ENCODE data around the gene FDXR.
A peak's percentile ranks its signal among the peaks of the same experiment; 100 is the strongest.

FDXR gene

DNA sequence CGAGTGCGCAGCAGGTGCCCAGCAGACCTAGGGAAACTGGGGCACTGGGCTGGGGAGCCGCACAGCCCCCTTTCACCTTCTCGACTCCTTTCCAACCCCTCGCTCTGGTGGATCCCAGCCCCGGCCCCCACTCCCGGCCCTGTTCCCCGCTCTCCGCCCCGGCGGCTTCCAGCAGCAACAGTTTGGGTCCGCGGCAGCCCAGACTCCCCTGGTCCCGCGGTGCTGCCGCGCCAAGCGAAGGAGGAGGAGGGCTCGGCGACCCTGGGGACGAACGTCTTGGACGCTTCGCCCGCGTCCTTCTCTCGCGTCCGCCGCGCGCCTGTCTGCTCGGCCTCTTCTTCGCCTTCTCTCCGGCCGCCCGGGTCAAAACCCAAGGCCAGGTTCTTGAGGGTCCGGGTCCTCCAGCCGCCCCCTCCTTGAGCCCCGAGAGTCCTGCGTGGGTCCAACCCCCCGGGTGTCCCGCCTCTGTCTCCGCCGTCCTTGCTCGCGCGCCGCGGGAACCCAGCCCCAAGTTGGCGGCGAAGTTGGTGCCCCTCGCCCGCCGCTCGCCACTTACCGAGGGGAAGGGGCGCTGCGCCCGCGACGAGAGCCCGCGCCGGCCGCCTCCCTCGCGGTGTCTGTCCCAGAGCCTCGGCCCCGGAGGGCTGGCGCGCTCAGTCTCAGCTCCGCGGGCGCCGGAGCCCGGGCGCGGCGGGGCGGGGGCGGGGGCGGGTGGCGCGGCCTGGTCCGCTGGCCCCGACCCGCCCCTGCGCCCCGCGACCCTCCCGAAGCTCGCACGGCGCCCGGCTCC lies 11.7 kb downstream of the FDXR start:
- FAIRE-seq (no peak), DNase-seq (ENCODE audit: insufficient read length, low spot score) (no peak)

DNA sequence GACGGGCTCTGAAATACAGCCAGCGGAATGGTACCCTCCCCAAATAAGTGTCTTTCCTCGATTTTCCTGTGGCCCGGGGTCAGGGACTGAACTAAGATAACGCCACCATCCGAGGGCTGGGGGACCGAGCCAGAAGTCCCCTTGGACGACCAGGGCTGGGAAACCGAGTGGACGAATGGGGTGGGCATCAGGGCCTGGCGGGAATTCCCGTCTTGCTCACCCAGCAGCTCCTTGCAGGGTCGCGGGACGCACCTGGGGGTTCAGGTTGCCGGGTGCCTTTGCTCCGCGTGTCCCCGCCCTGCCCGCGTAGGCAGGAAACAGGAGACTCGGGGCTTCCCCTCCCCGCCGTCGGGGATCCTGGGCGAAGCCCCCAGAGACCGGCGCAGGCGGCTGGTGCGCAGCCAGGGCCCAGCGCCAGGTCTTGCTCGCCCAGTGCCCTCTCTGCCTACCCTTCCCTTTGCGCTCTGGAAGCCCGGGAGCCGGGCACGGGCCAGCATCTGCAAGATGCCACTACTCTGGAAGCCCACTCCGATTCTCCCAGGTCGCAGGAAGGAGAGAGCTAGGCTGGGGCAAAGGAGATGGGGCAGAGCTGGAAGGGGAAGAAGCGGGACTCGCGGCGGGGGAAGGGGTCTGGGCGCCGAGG lies 12.4 kb downstream of the FDXR start:
- no peak for DNase-seq (ENCODE audit: insufficient read length, low spot score)
- no peak for FAIRE-seq

DNA sequence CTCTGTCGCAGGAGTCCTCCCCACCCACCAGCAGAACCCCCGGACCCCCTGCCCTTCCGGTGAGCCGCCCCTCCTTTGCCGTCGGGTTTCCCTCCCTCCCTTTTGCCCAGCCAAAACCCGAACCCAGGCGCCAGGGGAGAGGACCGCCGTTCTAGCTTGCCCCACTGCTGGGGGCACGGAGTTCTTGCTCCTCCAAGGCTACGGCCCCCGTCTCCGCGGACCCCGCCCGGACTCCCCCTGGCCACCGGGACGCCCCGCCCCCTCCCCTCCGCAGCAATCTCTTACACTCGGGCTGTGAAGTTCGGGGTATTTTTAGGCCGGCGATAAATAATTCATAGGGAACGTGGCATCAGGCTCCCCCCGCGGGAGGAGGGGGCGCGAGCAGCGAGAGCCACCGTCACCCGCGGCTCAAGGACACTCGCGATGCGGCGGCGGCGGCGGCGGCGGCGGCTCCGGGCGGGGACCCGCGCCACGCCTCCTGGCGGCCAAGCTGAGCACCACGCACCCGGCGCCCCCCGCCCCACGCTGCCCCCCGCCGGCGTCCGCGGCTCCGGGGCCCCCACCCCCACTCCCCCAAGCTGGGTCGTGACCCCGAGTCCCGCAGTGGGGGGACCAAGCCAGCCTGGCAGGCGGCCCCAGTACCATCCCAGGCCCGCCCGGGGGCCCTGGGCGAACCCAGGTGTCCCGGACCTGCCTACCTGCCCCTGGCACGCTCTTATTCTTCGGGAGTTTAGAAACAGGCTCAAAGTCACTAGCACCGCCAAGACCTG lies 13.2 kb downstream of the FDXR start, which contains the start of gene GRIN2C:
TSS of gene GRIN2C (minus strand) at position 427 of the 770 bp plus-strand sequence. CDS start 4,793 bp downstream, outside the sequence.
- DNase-seq (ENCODE audit: insufficient read length, low spot score) (no peak), FAIRE-seq (peak; percentile 9)

DNA sequence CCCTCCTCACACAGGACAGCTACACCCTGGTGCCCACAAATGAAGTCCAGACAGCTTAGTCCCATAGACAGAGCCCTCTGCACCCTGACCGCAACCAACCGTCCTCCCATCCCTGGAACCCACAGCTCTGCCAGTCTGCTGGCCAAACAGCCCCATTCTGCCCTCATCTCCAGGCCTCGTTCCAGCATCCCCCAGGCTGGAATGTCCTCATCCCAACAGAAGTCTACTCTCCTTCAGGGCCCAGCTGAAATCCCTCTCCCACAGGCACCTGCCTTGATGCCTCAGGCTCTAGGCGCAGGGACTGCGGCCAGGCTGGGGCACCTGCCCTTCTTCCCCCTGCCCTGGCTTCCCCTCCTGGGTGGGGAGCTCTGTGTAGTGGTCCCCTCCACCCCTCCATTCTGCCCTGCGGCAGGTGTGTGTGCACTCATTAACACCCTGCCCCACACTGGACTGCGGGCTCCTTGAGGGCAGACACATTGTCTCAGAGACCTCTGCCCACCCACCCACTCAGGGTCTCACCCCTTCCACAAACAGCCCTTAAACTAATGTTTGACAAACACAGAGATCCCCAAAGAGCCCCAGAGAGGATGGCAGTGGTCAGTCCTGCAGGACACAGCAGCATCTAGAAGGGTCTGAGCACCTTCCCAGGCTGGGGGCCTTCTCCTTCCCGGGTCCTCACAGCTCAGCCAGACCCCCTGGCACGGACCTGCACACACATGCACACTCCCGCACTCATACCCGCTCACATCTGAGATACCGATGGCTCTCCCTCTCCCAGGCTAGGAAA lies 13.9 kb downstream of the FDXR start:
- FAIRE-seq (no peak), DNase-seq (ENCODE audit: insufficient read length, low spot score) (no peak)

DNA sequence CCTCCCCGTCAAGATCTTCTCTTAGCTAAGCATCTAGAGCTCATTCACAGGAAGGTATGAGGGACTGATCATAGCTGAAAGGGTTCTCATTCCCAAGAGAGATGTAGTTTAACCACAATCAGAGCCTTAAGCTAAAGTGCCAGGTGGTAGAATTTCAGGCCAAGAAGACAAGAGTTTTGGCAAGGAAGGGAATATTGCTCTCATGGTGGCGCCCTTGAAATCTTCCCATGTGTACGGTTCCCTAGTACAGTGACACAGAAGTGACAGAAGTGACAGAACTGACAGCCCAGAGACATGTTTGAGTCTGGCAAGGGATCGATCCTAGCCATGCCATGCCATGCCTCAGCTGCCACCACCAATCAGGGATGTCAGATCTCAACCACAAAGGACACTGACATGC lies 15.6 kb downstream of the FDXR start:
- FAIRE-seq, result no peak

DNA sequence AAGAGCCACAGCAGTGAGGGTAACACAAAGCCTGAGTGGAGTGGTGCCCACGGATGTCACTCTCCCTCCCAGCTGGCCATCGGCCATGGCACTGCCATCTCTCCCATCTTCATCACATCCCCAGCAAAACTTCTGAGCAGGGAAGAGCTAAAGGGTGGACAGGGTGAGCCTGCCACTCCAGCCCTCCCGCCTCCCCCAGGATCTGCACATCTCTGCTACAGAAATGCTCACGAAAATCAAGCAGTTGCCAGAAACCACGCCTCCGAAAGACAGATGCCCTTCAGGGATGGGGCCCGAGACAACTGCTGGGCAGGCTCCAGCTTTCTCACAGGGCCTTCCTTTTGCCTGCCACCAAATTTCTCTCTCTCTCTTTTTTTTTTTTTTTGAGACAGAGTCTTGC lies 16.7 kb downstream of the FDXR start:
- DNase-seq (ENCODE audit: insufficient read length, low spot score), result no peak

More for the DNA sequence above, 15.6 kb downstream of the FDXR start:
- no peak for DNase-seq (ENCODE audit: insufficient read length, low spot score)

DNA sequence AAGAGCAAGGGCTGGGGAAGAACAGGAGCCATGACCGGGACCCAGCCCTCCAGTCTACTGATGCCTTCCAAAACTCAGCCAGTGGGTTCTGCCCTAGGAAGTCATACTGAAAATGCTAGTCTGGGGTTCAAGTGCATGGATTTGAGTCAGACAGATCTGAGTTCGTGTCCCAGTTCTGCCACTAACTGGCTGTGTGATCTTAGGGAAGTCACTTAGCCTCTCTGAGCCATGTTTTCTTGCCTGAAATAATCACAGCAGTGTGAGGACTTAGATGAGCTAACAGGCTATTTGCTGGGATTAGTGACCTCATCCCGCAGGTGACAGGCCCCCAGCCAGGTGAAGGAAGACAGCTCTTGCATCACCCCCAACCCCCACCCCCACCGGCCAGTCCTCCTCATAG lies 17.5 kb downstream of the FDXR start:
- DNase-seq (ENCODE audit: insufficient read length, low spot score), result no peak
- peak; percentile 31 for FAIRE-seq

More for the DNA sequence above, 16.7 kb downstream of the FDXR start:
- no peak for FAIRE-seq

DNA sequence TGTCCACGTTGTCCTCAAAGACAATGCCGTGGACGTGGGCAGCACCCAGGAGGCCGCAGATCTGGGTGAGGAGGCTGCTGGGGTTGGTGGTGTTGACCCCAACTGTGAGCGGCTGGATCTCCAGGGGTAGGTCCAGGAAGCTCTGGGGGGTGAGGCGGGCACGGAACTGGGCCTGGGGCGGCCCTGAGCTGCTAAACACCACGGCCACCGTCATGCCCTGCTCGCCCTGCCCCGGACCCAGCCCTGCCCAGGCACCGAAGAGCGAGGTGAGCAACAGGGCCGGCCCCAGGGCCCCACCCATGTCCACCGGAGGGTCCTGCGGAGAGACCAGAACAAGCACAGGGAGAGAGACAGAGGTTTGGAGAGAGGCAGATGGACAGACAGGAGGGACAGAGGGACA lies 18.0 kb downstream of the FDXR start:
- DNase-seq (ENCODE audit: insufficient read length, low spot score), result no peak

DNA sequence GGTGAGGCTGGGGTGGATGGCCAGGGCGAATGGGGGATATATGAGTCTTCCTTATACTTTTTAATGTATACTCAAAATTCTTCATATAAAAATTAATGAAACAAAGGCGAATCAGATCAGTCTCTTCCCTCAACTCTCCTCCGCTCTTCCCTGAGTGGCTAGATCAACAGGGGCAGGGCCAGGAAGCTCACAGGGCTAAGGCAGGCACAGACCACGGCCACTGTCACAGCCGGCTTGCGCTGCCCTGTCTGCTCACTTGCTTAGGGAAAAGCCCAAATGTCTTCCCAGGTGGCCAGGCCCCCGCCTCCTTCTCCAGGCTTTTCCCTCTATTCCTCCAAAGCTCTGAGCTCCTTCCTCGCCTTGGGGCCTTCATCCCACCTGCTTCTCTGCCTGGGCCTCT lies 19.1 kb downstream of the FDXR start:
- DNase-seq (ENCODE audit: insufficient read length, low spot score) (no peak), FAIRE-seq (no peak)

More for the DNA sequence above, 18.0 kb downstream of the FDXR start:
- no peak for FAIRE-seq

DNA sequence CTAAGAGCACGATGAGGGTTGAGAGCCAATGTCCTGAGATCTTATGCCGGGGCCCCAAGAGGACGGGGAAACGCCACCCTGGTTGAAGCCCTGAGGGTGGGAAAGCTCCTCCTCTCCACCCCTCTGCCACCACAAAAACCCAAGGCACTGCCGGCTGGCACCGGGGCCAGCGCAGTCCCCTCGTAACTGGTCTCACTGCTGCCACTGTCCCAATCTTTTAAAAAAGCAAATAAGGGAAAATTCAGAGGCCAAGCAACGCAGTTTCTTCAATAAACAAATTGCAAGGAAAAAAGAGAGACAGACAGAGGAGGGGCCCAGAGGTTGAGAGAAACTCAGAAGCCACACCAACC lies 19.8 kb downstream of the FDXR start:
- no peak for DNase-seq (ENCODE audit: insufficient read length, low spot score)
- FAIRE-seq, result no peak

DNA sequence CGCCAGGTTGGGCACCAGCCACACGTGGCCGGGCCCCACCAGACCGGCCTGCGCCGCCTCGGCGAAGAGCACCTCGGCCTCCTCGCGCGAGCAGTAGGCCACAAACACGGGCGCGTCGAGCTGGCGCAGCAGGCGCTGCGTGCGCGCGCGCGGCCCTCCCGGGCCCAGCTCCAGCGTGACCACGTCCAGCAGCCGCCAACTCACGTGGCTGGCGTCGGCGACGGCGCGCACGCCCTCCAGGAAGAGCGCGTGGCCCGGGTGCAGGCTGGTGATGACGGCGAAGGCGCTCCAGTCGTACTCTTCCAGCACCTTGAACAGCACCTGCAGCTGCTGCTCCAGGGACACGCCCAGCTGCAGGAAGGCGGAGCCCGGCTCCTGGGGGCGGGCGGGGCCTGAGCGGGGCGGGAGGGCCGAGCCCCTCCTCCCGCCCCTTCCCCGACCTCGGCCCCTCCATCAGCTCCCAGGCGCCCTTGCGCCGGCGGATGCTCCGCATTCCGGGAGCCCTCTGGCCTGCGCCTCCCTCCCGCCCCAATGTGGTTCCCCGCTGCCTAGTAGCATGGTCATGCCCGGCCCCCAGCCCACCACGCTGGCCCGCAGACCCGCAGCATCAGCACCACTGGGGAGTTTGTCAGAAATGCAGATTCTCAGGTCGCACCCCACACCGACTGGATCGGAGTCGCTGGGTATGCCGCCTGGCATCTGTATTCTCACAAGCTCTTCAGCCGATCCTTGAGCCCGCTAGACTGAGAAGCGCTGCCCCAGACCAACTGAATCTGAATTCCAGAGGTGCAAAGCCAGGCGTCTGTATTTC lies 20.4 kb downstream of the FDXR start:
- DNase-seq (ENCODE audit: insufficient read length, low spot score) (no peak), FAIRE-seq (no peak)

DNA sequence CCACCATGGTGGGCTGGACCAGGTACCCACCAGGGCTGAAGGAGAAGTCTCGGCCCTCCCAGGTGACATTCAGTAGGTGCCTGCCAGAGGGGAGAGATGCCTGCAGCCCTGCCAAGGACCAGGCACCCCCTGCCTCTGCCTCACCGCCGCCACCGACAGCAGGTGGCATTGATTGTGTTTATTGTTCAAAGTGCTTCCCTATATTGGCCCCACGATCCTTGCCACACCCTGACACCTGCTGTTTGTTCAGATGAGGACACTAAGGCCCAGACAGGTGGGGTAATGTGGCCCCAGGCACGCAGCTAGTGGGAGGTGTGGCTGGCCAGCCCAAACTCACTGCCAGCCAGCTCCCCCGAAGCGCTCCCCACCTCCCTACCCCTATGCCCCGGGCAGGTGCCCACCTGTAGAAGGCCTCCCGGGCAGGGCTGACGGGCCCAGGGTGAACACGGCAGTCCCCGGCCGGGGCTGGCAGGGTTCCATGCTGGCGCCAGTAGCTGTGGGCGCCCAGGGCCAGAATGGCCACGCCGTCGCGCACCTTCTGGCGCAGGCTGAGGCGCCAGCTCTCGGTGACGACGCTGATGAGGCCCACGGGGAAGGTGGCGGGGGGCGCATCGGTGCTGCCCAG lies 21.1 kb downstream of the FDXR start:
- FAIRE-seq (no peak), DNase-seq (ENCODE audit: insufficient read length, low spot score) (no peak)

DNA sequence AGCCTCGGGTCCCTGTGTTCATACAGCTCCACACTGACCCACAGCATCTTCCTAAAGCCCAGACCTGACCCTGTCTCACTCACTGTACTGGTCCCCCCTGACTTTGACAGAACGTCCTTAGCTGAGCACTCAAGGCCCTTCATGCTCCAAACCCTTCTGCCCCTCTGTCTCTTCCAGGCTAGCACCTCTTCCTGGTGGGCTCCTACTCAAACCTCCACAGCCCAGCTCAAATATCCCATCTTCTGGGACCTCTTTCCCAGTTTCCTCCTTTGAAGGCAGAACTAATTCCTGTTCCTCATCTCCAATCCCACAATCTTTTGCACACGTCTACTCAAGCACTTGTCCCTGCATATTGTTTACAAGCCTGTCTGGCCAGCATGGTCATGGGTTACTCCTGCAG lies 21.9 kb downstream of the FDXR start:
- no peak for DNase-seq (ENCODE audit: insufficient read length, low spot score)
- FAIRE-seq, result no peak

DNA sequence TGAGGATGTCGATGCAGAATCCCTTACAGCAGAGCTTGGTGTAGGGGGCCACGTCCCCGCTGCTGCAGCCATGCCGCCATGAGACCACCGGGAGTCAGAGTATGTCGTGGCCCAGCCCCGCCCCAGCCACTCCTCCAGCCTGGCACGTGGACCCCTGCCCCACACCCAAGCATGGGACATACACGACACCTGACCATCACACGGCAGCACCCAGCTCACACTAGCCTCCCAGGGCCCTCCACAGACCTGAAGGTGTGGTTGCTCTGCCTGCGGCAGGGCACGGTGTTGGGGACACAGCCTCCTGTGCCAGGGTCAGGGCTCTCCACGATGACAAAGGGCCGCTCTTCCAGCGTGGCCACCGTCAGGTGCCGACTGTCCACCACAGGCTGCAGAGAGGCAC lies 22.5 kb downstream of the FDXR start:
- FAIRE-seq (no peak), DNase-seq (ENCODE audit: insufficient read length, low spot score) (no peak)

DNA sequence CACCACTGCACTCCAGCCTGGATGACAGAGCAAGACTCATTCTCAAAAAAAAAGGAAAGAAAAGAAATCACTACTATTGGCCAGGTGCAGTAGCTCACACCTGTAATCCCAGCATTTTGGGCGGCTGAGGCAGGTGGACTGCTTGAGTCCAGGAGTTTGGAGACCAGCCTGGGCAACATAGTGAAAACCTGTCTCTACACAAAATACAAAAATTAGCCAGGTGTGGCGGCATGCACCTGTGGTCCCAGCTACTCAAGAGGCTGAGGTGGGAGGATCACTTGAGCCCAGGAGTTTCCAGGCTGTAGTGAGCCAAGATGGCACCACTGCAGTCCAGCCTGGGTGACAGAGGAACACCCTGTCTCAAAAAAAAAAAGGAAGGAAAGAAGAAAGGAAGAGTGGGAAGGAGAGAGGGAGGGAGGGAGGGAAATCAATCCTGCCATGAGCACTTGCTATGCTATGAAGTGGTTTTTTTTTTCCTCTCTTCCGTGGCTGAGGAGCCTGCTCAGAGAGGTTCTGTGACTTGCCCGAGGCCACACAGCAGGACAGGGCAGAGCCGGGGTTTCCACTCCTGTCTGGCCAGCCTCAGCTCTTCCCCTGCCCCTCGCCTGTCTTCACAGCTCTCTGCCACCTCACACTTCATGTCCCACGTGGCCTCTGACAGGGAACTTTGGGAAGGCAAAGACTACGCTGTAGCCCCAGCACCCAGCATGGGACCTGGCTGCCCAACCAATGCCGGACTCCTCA lies 24.0 kb downstream of the FDXR start:
- FAIRE-seq (no peak), DNase-seq (ENCODE audit: insufficient read length, low spot score) (no peak)

DNA sequence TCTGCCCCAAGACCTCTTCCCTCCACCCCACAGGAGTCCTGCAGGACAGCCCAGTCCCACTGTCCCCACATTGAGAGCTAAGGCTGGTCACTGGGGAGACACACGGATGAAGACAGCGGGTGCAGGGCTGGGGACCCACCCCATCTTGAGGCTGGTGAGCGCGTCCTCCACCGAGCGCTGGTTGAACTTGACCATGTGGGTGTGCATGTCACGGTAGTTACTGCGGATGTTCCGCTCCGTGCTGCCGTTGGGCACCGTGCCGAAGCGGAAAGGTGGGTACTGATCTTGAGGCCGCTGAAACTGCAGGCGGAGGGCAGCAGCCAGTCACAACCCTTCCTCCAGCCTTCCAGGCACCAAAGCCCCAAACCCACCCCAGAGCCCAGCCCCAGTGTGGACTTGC lies 26.2 kb downstream of the FDXR start:
- FAIRE-seq (no peak), DNase-seq (ENCODE audit: insufficient read length, low spot score) (no peak)

DNA sequence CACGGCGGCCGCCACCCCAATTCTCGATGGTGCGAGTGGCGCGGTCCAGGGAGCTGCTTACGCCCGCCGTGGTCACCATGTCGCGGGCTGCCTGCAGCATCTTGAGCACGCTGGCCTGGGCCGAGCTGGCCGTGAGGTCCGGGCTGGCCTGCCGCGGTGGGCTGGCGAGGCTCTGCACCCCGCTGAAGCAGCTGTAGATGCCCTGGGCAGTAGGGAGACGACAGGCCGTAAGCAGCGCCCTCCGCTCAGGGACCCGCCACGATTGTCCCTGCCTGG lies 29.5 kb downstream of the FDXR start:
- no peak for DNase-seq (ENCODE audit: insufficient read length, low spot score)
- FAIRE-seq, result no peak

DNA sequence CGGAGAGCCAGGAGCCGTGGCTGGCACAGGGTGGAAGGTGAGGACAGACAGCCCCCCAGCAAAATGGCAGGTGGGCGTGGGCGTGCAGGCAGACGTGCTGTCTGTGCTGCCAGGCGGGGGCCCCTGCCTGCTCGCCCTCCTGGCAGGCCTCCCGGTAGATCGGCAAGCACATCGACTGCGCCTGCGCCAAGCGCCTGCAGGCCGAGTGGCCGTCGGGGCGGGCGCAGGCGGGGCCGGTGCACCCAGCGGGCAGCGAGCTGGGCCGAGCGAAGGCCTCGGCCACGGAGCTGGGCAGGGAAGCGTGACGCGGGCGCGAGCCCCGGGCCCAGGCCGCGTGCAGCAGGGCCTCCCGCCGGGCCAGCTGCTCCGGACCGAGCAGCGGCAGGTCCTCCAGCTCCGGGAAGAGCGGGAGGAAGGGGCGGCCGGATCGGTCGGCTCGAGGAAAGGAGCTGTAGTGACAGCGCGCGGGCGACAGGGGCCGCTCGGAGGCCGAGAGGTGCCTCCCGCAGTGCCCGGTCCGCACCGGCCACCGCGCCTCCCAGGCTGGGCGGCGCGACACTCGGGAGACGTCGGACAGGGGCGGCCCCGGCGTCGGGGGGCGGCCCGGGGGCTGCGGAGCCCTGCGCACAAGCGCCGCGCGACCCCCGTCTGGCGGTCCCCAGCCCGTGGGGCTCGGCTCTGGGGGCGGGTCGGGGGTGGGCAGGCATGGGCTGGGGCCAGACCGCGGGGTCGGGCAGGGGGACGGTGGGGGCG lies 30.0 kb downstream of the FDXR start:
- FAIRE-seq (peak; percentile 87), DNase-seq (ENCODE audit: insufficient read length, low spot score) (peak; percentile 88)
